Liver (tissue), 9 donors: Measurements from ENCODE around the gene KIFC3. TPM values are rescaled to one million over a fixed set of nuclear protein-coding genes. Genes with fewer than 3 reads are reported as not detected.

Source experiments
- DNase-seq: peaks from one replicate; pipeline ENCODE4 v3.0.0-alpha.2; 2017; ENCODE audit warnings: low spot score
- H3K27ac ChIP-seq, 2 donors: one replicate each; pipeline ENCODE4 v1.7.0; 2013; ENCODE audit warnings: inconsistent platforms in 2 of 2, low read length in 2 of 2, control low read depth in 1 of 2, low read depth in 1 of 2, mild to moderate bottlenecking in 1 of 2
- H3K27me3 ChIP-seq, 4 donors: one replicate each; pipeline versions ENCODE4 v1.6.1 to v1.7.0; 2013; ENCODE audit warnings: low read length in 3 of 4, inconsistent platforms in 1 of 4, mild to moderate bottlenecking in 1 of 4, moderate library complexity in 1 of 4; ENCODE audit not compliant: control insufficient read depth in 4 of 4, insufficient read depth in 4 of 4
- H3K36me3 ChIP-seq, 4 donors: one replicate each; pipeline versions ENCODE4 v1.6.1 to v1.7.0; 2013; ENCODE audit warnings: low read length in 3 of 4, mild to moderate bottlenecking in 3 of 4, low read depth in 1 of 4, moderate library complexity in 1 of 4; ENCODE audit not compliant: control insufficient read depth in 4 of 4, insufficient read depth in 3 of 4
- H3K4me1 ChIP-seq, 4 donors: one replicate each; pipeline versions ENCODE4 v1.6.1 to v1.7.0; 2013; ENCODE audit warnings: low read length in 3 of 4, mild to moderate bottlenecking in 3 of 4, moderate library complexity in 1 of 4; ENCODE audit not compliant: control insufficient read depth in 4 of 4, insufficient read depth in 4 of 4
- H3K4me3 ChIP-seq, 3 donors: one replicate each; pipeline versions ENCODE4 v1.6.1 to v1.7.0; 2013; ENCODE audit warnings: low read length in 3 of 3, control low read depth in 1 of 3, low read depth in 1 of 3, mild to moderate bottlenecking in 1 of 3
- H3K9ac ChIP-seq, 2 donors: one replicate each; pipeline ENCODE4 v1.7.0; 2013; ENCODE audit warnings: low read length in 2 of 2, mild to moderate bottlenecking in 2 of 2, moderate library complexity in 2 of 2, control low read depth in 1 of 2, low read depth in 1 of 2
- H3K9me3 ChIP-seq, 4 donors: one replicate each; pipeline versions ENCODE4 v1.6.1 to v1.7.0; 2013; ENCODE audit warnings: low read length in 3 of 4; ENCODE audit not compliant: control insufficient read depth in 4 of 4
- EGR1 ChIP-seq, 2 donors: IDR thresholded peaks; 2 replicates each; pipeline ENCODE4 v1.6.1; 2016 to 2018; ENCODE audit warnings: antibody characterized with exemption in 2 of 2, low read depth in 2 of 2
- FOXA1 ChIP-seq: IDR thresholded peaks from 2 replicates; pipeline ENCODE4 v1.6.1; 2016; ENCODE audit warnings: antibody characterized with exemption
- HNF4A ChIP-seq, 2 donors: conservative IDR thresholded peaks; 2 replicates each; pipeline ENCODE4 v1.6.1; 2016; ENCODE audit warnings: antibody characterized with exemption in 2 of 2, mild to moderate bottlenecking in 2 of 2
- HNF4G ChIP-seq: IDR thresholded peaks from 2 replicates; pipeline ENCODE4 v1.6.1; 2016; ENCODE audit warnings: antibody characterized with exemption
- JUND ChIP-seq, 2 donors: IDR thresholded peaks; 2 replicates each; pipeline ENCODE4 v1.6.1; 2016; ENCODE audit warnings: antibody characterized with exemption in 2 of 2
- MAX ChIP-seq: IDR thresholded peaks from 2 replicates; pipeline ENCODE4 v1.6.1; 2016; ENCODE audit warnings: antibody characterized with exemption
- NR2F2 ChIP-seq: IDR thresholded peaks from 2 replicates; pipeline ENCODE4 v1.6.1; 2016; ENCODE audit warnings: antibody characterized with exemption
- REST ChIP-seq: IDR thresholded peaks from 2 replicates; pipeline ENCODE4 v1.6.1; 2016; ENCODE audit warnings: antibody characterized with exemption, mild to moderate bottlenecking
- RXRA ChIP-seq, 2 donors: IDR thresholded peaks; 2 replicates each; pipeline ENCODE4 v1.6.1; 2017 to 2018; ENCODE audit warnings: antibody characterized with exemption in 2 of 2, mild to moderate bottlenecking in 1 of 2
- SP1 ChIP-seq: IDR thresholded peaks from 2 replicates; pipeline ENCODE4 v1.6.1; 2018; ENCODE audit warnings: antibody characterized with exemption, mild to moderate bottlenecking
- ZBTB33 ChIP-seq: IDR thresholded peaks from 2 replicates; pipeline ENCODE4 v1.6.1; 2016; ENCODE audit warnings: antibody characterized with exemption
- WGBS: extraction: QIAGEN DNeasy Blood & Tissue Kit; methylation state at CpG from one replicate; pipeline ENCODE4 v1.1.7; 2013; 5-methylcytosine and 5-hydroxymethylcytosine counted together
- polyA plus RNA-seq, 2 donors: library from polyadenylated mRNA; stranded (reverse) in 1 of 2; unstranded in 1 of 2; fragments of 200-250 nt in 1 of 2; fragments of >200 nt in 1 of 2; fragmentation: Nextera tagmentation in 1 of 2; extraction: Ambion mirVana in 1 of 2; gene quantifications; one replicate each; pipeline versions ENCODE4 v1.2.1 to v1.2.3, GENCODE V29; 2013 to 2015
- total RNA-seq, 2 donors: library from RNA; depleted of rRNA; stranded (reverse); fragments of >200 nt; gene quantifications; one replicate each; pipeline ENCODE4 v1.2.3, GENCODE V29; 2014
- donor health status: healthy.
- donor health status: healthy.
- donor health status: healthy.
- donor health status: healthy.
- donor health status: healthy.

KIFC3 gene
- total and polyA plus RNA-seq, 4 donors, result 16.5 to 103 (median 27.4) TPM

- no peak for TF ChIP-seq REST
- TF ChIP-seq NR2F2, result no peak
- TF ChIP-seq RXRA (IDR thresholded peaks at IDR 0.05), result no peak
- TF ChIP-seq MAX, result no peak
- TF ChIP-seq FOXA1, result no peak
Observed at GRCh38 chr16:57834936-57835335, 32.6 kb upstream of the KIFC3 start (continued).

- no peak overlapping the region for H3K4me3 ChIP-seq
- peak overlapping the region in 1 of 2 donors; percentile 7 for H3K27ac ChIP-seq
- 97% methylated on average over 10 of the region's 10 CpGs for WGBS
- DNase-seq, result no peak
- H3K9me3 ChIP-seq, result no peaks in the 10 kb centered on the region
- no peak for TF ChIP-seq SP1
- no peak for TF ChIP-seq REST
- no peak for TF ChIP-seq HNF4A (conservative IDR thresholded peaks at IDR 0.05)
- no peak for TF ChIP-seq EGR1 (IDR thresholded peaks at IDR 0.05; ENCODE audit: low read depth in 2 of 2)
- TF ChIP-seq RXRA (IDR thresholded peaks at IDR 0.05), result no peak
- no peak for TF ChIP-seq HNF4G
- TF ChIP-seq NR2F2, result no peak
- TF ChIP-seq JUND (IDR thresholded peaks at IDR 0.05), result no peak
- no peak for TF ChIP-seq ZBTB33
- no peak for TF ChIP-seq MAX
- no peaks in the 10 kb centered on the region for H3K27me3 ChIP-seq
- H3K9ac ChIP-seq, result no peak overlapping the region
- no peaks in the 10 kb centered on the region for H3K36me3 ChIP-seq
- peaks cover 13 to 41% (median 35%) of the 10 kb centered on the region in 4 donors for H3K4me1 ChIP-seq
Observed at GRCh38 chr16:57830890-57831484, 28.7 kb upstream of the KIFC3 start.
